ENCODE results near the gene INPP5A.
A peak's percentile ranks its signal among the peaks of the same experiment; 100 is the strongest.
"Not testable (repeated sequence)": the region's sequence is repeated elsewhere in the genome, so short reads cannot be mapped to it uniquely, and the experiment has no call there.

INPP5A gene

DNA sequence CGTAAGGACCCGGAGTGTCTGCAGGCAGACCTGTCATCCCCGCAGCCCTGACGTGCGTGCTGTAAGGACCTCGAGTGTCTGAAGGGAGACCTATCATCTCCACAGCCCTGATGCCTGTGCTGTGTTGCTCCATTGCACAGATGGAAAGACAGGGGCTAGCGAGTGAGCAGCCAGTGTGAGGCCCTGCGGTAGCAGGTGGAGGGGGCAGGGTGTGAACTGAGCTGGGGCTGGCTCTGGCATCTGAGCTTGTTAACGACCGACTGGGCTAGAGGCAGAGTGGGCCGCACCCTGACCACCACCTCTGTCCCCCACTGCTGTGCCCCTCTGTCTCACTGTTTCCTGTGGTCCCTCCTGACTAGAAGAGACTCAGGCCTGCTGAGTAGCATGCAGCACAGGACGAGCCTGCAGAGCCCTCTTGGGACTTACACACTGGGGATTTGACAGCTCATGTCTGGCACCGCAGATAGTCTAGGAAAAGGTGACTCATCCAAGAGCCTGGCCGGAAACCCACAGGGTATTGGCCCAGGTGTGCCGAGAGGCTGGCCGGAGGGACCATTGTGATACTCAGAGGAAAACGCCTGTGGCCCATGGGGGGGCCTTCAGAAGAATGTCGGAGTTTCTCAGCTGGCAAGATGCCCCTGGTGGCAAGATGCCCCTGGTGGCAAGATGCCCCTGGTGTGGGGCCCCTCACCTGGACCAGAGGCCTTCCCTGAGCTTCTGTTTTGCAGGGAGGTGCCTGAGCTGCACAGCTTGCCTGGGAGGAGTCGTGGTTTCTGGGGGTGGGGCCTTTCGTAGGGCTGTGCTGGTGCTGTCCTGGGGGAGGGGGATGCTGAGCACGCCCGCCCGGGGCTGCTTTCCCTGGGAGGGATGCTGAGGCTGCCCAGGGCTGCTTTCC is 34.3 kb downstream of the INPP5A start:
- intact Hi-C loops (cut with DNase I): no loop called here
- peak in 2 of 10 donors; percentile 67 to 83 for DNase-seq

- peak in 2 of 10 donors; percentile 22 to 49 for DNase-seq
- intact Hi-C loops (cut with DNase I): no loop called here
Measured at GRCh38 chr10:132572545-132572937, 35.0 kb downstream of the INPP5A start.

GRCh38 chr10:132572946-132573345 is 35.4 kb downstream of the INPP5A start:
- DNase-seq; intact Hi-C loops (cut with DNase I): not testable (repeated sequence)

DNA sequence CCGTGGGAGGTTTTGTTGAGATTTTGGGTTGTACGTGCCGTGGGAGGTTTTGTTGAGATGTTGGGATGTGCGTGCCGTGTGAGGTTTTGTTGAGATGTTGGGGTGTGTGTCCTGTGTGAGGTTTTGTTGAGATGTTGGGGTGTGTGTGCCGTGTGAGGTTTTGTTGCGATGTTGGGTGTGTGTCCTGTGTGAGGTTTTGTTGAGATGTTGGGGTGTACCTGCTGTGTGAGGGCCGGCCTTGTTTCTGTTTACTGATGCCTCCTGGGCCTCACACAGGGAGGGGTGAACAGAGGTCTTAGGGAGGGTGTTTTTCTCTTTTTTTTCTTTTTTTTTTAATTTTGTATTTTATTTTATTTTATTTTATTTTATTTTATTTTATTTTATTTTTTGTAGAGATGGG is 36.7 kb downstream of the INPP5A start:
- no peak for DNase-seq
- intact Hi-C loops (cut with DNase I): no loop called here

- peak in 2 of 10 donors; percentile 41 to 62 for DNase-seq
- intact Hi-C loops (cut with DNase I): no loop called here
Measured at GRCh38 chr10:132574783-132575319, 37.3 kb downstream of the INPP5A start.

DNA sequence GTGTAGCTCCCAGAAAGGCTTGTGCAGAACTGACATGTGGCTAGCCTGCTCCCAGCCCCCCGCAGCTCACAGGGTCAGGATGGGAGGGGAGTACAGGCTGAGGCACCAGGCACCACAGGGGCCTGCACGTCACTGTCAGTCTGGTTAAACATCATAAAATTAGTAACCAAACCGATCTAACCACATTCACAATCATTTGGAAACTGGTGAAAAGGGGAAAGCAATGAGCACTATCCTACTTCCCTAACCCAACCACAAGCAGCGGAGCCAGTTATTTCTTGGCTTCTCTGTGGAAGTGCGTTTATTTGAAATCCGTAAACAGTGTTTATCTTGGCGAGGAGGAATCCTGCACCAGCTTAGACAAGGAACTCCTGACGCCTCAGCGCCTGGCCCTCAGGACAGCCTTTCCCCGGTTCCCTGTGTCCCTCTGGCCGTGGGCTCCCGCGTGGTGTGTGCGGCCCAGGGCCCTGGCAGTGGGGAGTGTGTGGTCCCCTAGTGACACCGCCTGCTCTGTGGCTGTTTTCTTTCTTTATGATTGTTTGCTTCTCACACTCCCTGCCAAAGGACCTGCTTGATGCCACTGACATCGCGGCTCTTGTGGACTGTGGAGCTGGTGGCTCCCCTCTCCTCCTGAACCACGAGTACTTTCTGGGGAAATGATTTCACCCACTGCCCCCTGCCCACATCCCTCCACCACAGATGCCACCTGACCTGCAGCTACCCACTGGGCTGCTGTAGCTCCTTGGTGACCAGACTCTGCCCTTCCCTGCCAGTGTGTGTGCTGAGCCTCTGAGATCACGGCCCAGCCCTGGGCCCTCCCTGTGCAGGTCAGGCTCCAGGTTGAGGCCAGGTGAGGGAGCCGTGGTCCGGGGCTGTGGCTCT is 38.0 kb downstream of the INPP5A start:
- intact Hi-C loops (cut with DNase I): loop anchor here (2.0 kb wide), 1 partner anchor 63 kb away; no protein-coding TSS in a partner anchor
- peak in 2 of 10 donors; percentile 39 to 77 for DNase-seq

DNA sequence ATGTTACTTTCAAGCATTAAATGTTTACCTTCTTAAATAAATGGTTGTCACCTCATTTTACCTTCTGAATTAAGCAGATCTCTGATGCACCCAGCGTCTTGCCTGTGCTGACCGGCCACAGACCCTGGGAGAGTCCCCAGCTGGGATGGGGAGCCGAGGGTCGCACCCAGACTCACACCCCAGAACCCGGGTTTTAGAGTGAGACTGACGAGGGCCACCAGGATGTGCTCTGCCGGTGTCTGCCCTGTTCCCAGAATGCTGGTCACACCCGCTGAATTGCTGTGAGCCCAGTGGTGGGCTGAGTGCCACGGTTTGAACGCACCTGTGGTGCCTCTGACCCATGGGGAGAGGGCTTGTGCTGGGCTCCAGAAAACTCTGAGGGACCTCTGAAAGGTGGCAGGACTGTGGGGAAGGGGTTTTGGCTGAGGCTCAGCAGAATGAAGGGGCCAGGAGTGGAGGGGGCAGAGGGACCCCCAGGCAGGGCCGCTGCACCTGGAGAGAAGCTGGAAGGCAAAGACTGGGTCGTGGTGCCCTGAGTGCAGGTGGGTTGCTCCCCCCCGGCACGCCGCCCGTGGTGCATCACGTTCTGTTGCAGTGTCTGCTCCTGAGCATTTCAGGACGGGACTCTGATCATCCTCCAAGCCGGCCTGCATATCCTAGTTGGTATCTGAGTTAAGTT is 39.2 kb downstream of the INPP5A start:
- peak in 2 of 10 donors; percentile 37 to 75 for DNase-seq
- intact Hi-C loops (cut with DNase I): loop anchor here (1.0 to 2.0 kb wide), 2 partner anchors 62 to 119 kb away; no protein-coding TSS in a partner anchor

- DNase-seq: peak in 7 of 10 donors; percentile 42 to 94 (median 56)
- intact Hi-C loops (cut with DNase I): loop anchor here (1.0 to 2.0 kb wide), 2 partner anchors 61 to 119 kb away; no protein-coding TSS in a partner anchor
Measured at GRCh38 chr10:132577350-132578003, 39.9 kb downstream of the INPP5A start.

DNA sequence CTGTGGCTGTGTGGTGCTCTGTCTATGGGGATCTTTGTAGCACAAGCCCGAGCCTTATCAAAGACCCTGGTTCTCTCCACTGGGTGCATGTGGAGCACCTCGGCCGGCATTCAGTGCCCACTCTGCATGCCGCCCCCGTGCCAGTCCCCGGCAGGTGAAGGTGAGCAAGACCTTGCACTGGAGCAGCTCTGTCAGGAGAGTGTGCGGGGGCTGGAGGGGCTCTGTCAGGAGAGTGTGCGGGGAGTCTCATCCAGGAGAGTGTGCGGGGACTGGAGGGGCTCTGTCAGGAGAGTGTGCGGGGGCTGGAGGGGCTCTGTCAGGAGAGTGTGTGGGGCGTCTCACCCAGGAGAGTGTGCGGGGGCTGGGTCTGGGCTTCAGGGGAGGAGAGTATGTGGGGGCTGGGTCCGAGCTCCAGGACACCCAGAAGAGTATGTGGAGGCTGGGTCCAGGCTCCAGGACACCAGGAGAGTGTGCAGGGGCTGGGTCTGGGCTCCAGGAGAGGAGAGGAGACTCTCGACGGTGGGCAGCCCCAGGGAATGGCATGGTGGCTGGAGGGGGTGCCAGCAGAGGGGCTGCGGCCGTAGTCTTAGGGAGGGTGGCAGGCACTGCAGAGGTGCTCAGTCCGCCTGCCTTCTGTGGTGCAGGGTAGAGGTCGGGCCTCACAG is 40.8 kb downstream of the INPP5A start:
- peak in 2 of 10 donors; percentile 60 to 73 for DNase-seq
- intact Hi-C loops (cut with DNase I): no loop called here

DNA sequence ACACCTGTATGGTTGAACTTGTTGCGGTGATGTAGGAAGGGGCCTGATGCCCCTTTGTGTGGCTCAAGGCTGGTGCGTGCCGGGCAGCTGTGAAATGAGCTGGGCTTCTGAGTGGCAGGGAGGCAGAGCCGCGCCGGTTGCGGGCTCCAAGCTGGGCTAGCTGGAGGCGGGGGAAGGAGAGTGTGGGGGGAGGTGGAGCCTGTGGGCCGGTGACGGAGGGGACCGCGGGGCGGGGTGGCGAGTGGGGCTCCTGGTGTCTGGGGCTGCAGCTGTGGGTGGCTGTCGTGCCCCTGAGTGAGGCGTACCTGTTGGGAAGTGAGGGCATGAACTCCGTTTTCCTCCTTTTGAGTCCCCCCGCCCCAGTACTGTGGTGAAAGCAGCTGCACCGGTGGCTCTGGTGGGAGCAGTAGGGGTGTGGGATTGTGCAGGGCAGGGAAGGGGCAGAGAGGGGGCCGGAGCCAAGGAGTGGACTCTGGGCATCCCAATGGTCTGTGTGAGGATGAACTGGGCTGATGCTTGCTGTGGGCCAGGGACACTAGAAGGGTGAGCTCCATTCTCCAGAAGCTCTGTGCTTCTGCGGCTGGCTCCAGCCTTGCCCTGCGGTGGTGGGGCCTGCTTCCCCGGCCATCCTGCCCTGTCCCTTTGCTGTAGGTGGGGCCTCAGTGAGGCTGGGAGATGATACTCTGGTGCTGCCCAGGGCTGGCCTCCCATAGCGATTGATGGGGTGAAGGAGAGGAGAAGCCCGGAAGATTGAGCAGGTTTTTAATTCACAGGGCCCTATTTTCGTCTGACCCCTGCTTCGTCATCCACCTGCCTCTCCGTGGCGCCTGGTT is 41.7 kb downstream of the INPP5A start:
- peak in 5 of 10 donors; percentile 29 to 92 (median 56) for DNase-seq
- intact Hi-C loops (cut with DNase I): no loop called here

DNA sequence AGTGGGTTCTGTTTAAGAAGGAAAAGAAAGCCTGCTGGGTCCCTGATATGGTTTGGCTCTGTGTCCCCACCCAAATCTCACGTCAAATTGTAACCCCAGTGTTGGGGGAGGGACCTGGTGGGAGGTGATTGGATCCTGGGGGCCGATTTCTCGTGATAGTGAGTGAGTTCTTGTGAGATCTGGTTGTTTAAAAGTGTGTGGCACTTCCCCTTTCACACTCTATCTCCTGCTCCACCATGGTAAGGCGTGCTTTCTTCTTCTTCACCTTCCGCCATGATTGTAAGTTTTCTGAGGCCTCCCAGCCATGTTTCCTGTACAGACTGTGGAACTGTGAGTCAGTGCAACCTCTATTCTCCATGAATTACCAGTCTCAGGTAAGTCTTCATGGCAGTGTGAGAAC is 42.6 kb downstream of the INPP5A start:
- DNase-seq: no peak
- intact Hi-C loops (cut with DNase I): no loop called here

DNA sequence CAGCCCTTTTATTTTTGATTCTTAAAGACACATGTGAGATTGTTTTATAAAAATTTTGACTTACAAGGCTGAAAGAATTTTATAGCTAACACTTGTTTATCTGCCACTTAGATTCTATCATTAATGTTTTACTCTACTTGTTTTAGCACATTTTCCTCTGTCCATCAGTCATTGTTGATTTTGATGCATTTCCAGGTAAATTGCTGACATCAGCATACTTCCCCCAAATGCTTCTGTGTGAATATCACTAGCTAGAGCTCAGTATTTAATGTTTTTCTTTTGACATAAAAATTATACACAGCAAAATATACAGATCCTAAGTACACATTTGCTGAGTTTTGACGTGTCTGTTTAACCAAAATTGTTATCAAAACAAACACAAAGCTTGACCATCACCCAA is 43.0 kb downstream of the INPP5A start:
- DNase-seq: no peak
- intact Hi-C loops (cut with DNase I): no loop called here

- no peak for DNase-seq
Measured at GRCh38 chr10:132582137-132582536, 44.5 kb downstream of the INPP5A start.

GRCh38 chr10:132582771-132583170 is 45.2 kb downstream of the INPP5A start:
- peak in 1 of 10 donors; percentile 45 for DNase-seq
- intact Hi-C loops (cut with DNase I): no loop called here

More at GRCh38 chr10:132582137-132582536, 44.5 kb downstream of the INPP5A start:
- intact Hi-C loops (cut with DNase I): no loop called here

- intact Hi-C loops (cut with DNase I): no loop called here
Measured at GRCh38 chr10:132583456-132583855, 45.9 kb downstream of the INPP5A start.

DNA sequence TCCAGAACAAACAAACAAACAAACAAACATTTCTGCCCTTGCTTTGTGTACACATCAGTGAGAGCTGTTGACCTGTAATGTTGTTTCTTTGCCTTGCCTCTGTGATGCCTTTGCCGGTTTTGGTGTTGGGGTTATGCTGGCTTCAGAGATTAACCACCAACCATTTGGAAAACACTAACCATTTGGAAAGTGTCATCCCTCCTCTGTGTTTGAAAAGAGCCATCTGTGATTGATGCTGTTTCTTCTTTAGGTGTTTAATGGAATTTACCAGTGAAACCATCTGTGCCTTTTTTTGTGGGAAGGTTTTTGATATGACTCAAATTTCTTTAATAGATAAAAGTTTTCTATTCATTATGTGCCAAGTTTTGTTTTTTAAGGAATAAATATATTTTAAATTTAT is 46.5 kb downstream of the INPP5A start:
- DNase-seq: no peak
- intact Hi-C loops (cut with DNase I): no loop called here

More at GRCh38 chr10:132583456-132583855, 45.9 kb downstream of the INPP5A start:
- DNase-seq: no peak

GRCh38 chr10:132585732-132586722 is 48.4 kb downstream of the INPP5A start:
- peak in 2 of 10 donors; percentile 71 to 77 for DNase-seq
- intact Hi-C loops (cut with DNase I): no loop called here
